Activated naive CD8-positive, alpha-beta T cell treated with anti-CD3 and anti-CD28 coated beads for 36 hours (primary cell): ENCODE data around the gene RNF222. TPM values are rescaled to one million over a fixed set of nuclear protein-coding genes. Genes with fewer than 3 reads are reported as not detected.
A peak's percentile ranks its signal among the peaks of the same experiment; 100 is the strongest.
"Not testable (repeated sequence)": the region's sequence is repeated elsewhere in the genome, so short reads cannot be mapped to it uniquely, and the experiment has no call there.

ENCODE experiments used
- DNase-seq: peaks from one replicate; pipeline ENCODE4 v3.0.0; 2021
- H3K27ac Mint-ChIP-seq: one replicate; pipeline ENCODE4 v1.8.0; 2022; ENCODE audit warnings: mild to moderate bottlenecking, moderate library complexity, mixed read lengths
- H3K27me3 Mint-ChIP-seq: one replicate; pipeline ENCODE4 v1.8.0; 2022; ENCODE audit warnings: mild to moderate bottlenecking, mixed read lengths
- H3K36me3 Mint-ChIP-seq: one replicate; pipeline ENCODE4 v1.8.0; 2021; ENCODE audit warnings: mild to moderate bottlenecking, mixed read lengths
- H3K4me1 Mint-ChIP-seq: one replicate; pipeline ENCODE4 v1.8.0; 2021; ENCODE audit warnings: mixed read lengths
- H3K4me3 Mint-ChIP-seq: one replicate; pipeline ENCODE4 v1.8.0; 2022; ENCODE audit warnings: mild to moderate bottlenecking, moderate library complexity, mixed read lengths
- H3K9me3 Mint-ChIP-seq: one replicate; pipeline ENCODE4 v1.8.0; 2022; ENCODE audit warnings: mixed read lengths
- total RNA-seq, 2 experiments: library from RNA; stranded (reverse); gene quantifications; one replicate each; pipeline ENCODE4 v1.2.3, GENCODE V29; 2021

The RNF222 gene
- total RNA-seq, 2 experiments from 2014 or later = 0.14 to 0.22 TPM

DNA sequence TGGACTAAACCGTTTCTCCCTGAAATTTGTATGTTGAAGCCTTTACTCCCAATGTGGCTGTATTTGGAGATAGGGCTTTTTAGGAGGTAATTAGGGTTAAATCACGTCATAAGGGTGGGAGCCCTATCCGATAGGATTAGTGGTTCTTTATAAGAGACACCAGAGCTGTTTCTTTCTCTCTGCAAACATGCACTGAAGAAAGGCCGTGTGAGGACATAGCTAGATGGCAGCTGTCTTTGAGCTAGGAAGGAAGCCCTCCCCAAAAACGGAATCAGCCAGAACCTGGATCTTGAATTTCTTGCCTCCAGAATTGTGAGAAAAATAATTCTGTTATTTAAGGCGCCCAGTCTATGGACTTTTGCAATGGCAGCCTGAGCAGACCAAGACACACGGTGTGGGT lies 43.9 kb downstream of the RNF222 start:
- no peak for DNase-seq
- Mint-ChIP-seq H3K27me3 (peaks cover 7% of the 10 kb centered on the region), H3K4me3 (no peak overlapping the region), H3K9me3 (no peaks in the 10 kb centered on the region), H3K36me3 (no peaks in the 10 kb centered on the region), H3K4me1 (no peaks in the 10 kb centered on the region), H3K27ac (no peak overlapping the region)

GRCh38 chr17:8350339-8350738 lies 47.3 kb downstream of the RNF222 start:
- Mint-ChIP-seq H3K27ac (no peak overlapping the region), H3K27me3 (peaks cover 30% of the 10 kb centered on the region), H3K4me1 (no peaks in the 10 kb centered on the region), H3K9me3 (no peaks in the 10 kb centered on the region), H3K36me3 (no peaks in the 10 kb centered on the region), H3K4me3 (no peak overlapping the region)
- DNase-seq = no peak

- H3K9me3 Mint-ChIP-seq = not testable (repeated sequence)
- H3K27me3 Mint-ChIP-seq = peaks cover 34% of the 10 kb centered on the region
These were observed 50.6 kb downstream of the RNF222 start for GRCh38 chr17:8347001-8347400.

GRCh38 chr17:8345951-8346665 lies 51.5 kb downstream of the RNF222 start:
- peaks cover 2% of the 10 kb centered on the region for H3K4me1 Mint-ChIP-seq
- DNase-seq = no peak
- H3K4me3 Mint-ChIP-seq = no peak overlapping the region
- no peaks in the 10 kb centered on the region for H3K9me3 Mint-ChIP-seq
- peaks cover 34% of the 10 kb centered on the region for H3K27me3 Mint-ChIP-seq
- H3K27ac Mint-ChIP-seq = no peak overlapping the region
- H3K36me3 Mint-ChIP-seq = no peaks in the 10 kb centered on the region

More at GRCh38 chr17:8347001-8347400, 50.6 kb downstream of the RNF222 start:
- H3K36me3 Mint-ChIP-seq, H3K4me3 Mint-ChIP-seq, H3K4me1 Mint-ChIP-seq, DNase-seq, H3K27ac Mint-ChIP-seq: not testable (repeated sequence)

- no peak overlapping the region for H3K27ac Mint-ChIP-seq
- DNase-seq = peak; percentile 19
- H3K9me3 Mint-ChIP-seq = no peaks in the 10 kb centered on the region
- no peak overlapping the region for H3K4me3 Mint-ChIP-seq
- peaks cover 34% of the 10 kb centered on the region for H3K27me3 Mint-ChIP-seq
- H3K36me3 Mint-ChIP-seq = no peaks in the 10 kb centered on the region
- H3K4me1 Mint-ChIP-seq = peaks cover 2% of the 10 kb centered on the region
These were observed 52.5 kb downstream of the RNF222 start for GRCh38 chr17:8345052-8345690.

- DNase-seq = no peak
- no peaks in the 10 kb centered on the region for H3K9me3 Mint-ChIP-seq
- H3K4me1 Mint-ChIP-seq = peaks cover 15% of the 10 kb centered on the region
- no peak overlapping the region for H3K4me3 Mint-ChIP-seq
- H3K27ac Mint-ChIP-seq = no peak overlapping the region
- H3K36me3 Mint-ChIP-seq = no peaks in the 10 kb centered on the region
- H3K27me3 Mint-ChIP-seq = peaks cover 21% of the 10 kb centered on the region
These were observed 56.2 kb downstream of the RNF222 start for GRCh38 chr17:8341456-8341855.

Other genes with a start within 250 kb of the RNF222 start
- 10 to 100 TPM; 55.7 to 56.1 TPM for gene PER1, start 245.4 kb downstream of the RNF222 start, total RNA-seq
- gene VAMP2, start 234.9 kb downstream of the RNF222 start, total RNA-seq = 10 to 100 TPM; 27.7 to 28.4 TPM
- 10 to 100 TPM; 26.0 to 26.3 TPM for gene TMEM107, start 221.4 kb downstream of the RNF222 start, total RNA-seq
- gene BORCS6, start 207.6 kb downstream of the RNF222 start, total RNA-seq = 1 to 10 TPM; 5.1 to 5.2 TPM
- gene AURKB, start 187.3 kb downstream of the RNF222 start, total RNA-seq = 100 to 1,000 TPM; 177 to 181 TPM
- gene CTC1, start 149.8 kb downstream of the RNF222 start, total RNA-seq = 10 to 100 TPM; 45.4 to 45.7 TPM
- 100 to 1,000 TPM; 187 to 192 TPM for gene PFAS, start 148.5 kb downstream of the RNF222 start, total RNA-seq
- 10 to 100 TPM; 55.1 to 55.3 TPM for gene RANGRF, start 109.2 kb downstream of the RNF222 start, total RNA-seq
- gene SLC25A35, start 102.4 kb downstream of the RNF222 start, total RNA-seq = 1 to 10 TPM; 1.4 to 2.1 TPM
- not detected for gene ARHGEF15, start 87.6 kb downstream of the RNF222 start, total RNA-seq
- gene ODF4, start 58.0 kb downstream of the RNF222 start, total RNA-seq = not detected
- gene RPL26, start 14.6 kb downstream of the RNF222 start, total RNA-seq = 1,000 to 10,000 TPM; 2,835 to 2,863 TPM
- gene NDEL1, start 38.1 kb upstream of the RNF222 start, total RNA-seq = 10 to 100 TPM; 37.5 to 47.8 TPM
- 10 to 100 TPM; 20.1 to 22.3 TPM for gene MYH10, start 232.9 kb upstream of the RNF222 start, total RNA-seq